Medulla oblongata (tissue), 1 donor: Measurements from ENCODE around the gene MUCL3.
A peak's percentile ranks its signal among the peaks of the same experiment; 100 is the strongest.
"Not testable (repeated sequence)": the region's sequence is repeated elsewhere in the genome, so short reads cannot be mapped to it uniquely, and the experiment has no call there.

Experiments used
- DNase-seq: peaks from one replicate; pipeline ENCODE4 v3.0.0-alpha.2; 2015; ENCODE audit errors: extremely low spot score

The MUCL3 gene, protein sequence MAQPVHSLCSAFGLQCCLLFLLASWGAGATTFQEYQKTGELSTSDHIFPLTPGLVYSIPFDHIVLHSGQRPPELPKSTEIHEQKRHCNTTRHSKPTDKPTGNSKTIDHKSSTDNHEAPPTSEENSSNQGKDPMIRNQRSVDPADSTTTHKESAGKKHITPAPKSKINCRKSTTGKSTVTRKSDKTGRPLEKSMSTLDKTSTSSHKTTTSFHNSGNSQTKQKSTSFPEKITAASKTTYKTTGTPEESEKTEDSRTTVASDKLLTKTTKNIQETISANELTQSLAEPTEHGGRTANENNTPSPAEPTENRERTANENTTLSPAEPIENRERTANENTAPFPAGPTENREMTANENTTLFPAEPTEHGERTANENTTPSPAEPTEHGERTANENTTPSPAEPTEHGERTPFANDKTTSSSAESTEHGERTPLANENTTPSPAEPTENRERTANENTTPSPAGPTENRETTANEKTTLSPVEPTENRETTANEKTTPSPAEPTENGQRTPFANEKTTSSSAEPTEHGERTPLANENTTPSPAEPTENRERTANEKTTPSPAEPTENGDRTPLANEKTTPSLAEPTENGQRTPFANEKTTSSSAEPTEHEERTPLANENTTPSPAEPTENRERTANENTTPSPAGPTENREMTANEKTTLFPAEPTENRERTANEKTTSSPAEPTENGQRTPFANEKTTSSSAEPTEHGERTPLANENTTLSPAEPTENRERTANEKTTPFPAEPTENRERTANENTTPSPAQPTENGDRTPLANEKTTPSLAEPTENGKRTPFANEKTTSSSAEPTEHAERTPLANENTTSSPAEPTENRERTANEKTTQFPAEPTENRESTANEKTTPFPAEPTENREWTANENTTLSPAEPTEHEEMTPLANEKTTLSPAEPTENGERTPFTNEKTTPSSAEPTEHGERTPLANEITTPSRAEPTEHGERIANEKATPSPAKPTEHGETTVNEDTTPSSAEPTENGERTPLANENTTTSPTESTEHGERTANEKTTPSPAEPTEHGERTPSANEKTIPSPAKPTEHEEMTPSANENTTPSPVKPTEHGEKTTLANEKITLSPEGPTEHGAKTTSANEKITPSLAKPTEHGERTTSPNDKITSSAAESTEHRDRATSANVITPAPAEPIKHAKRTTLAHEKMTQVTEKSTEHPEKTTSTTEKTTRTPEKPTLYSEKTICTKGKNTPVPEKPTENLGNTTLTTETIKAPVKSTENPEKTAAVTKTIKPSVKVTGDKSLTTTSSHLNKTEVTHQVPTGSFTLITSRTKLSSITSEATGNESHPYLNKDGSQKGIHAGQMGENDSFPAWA (N-terminal part only)

DNA sequence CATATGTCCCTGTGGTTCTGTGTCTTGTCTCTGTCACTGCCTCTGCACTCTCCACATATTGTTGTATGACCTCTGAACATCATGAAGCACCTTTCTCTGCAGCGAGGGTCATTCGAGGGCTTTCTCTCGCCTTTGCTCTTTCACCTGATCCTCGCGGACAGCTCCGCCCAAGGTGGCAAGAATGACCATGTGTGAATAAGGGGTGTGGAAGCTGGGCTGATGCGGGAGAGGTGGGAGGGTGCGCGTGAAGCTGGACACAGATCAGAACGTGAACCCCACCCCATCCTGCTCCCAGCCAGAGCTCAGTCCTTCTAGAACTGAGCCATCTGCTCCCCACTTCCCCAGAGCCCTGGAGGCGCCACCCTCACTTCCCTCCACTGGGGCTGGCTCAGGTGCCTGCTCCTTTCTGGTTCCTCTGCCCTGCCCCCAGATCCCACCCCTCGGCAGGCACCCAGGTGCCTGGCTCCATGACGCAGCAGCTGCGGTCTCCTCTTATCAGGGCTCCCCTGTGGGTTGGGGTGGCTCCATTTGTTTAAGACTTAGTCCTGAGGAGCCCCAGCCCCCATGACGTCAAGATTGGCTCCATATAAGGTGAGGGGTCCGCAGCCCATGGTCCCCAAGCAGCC is at the start of gene MUCL3:
Gene MUCL3, plus strand, starts transcription at position 613 of the 626 bp plus-strand sequence. CDS start 27 bp downstream, outside the sequence.
- no peak for DNase-seq

GRCh38 chr6:30891450-30891723 is 49.4 kb upstream of the MUCL3 start:
- no peak for DNase-seq

DNA sequence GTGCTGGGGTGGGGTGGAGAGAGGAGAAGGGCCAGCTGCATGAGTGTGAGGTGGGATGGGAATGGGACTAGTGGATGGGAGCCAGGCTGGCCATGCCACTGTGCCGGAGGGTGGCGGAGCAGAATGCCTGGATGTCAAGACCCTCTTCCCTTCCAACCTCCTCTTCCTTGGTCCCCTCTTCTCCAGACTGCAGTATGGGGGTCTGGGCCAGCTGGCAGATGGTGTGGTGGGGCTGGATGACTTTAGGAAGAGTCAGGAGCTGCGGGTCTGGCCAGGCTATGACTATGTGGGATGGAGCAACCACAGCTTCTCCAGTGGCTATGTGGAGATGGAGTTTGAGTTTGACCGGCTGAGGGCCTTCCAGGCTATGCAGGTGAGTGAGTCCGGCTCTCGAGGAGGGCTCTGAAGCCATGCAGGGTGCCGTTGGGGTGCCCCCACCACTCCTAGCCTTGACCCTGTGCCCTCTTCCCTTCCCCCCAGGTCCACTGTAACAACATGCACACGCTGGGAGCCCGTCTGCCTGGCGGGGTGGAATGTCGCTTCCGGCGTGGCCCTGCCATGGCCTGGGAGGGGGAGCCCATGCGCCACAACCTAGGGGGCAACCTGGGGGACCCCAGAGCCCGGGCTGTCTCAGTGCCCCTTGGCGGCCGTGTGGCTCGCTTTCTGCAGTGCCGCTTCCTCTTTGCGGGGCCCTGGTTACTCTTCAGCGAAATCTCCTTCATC is 48.8 kb upstream of the MUCL3 start:
- DNase-seq: no peak

DNA sequence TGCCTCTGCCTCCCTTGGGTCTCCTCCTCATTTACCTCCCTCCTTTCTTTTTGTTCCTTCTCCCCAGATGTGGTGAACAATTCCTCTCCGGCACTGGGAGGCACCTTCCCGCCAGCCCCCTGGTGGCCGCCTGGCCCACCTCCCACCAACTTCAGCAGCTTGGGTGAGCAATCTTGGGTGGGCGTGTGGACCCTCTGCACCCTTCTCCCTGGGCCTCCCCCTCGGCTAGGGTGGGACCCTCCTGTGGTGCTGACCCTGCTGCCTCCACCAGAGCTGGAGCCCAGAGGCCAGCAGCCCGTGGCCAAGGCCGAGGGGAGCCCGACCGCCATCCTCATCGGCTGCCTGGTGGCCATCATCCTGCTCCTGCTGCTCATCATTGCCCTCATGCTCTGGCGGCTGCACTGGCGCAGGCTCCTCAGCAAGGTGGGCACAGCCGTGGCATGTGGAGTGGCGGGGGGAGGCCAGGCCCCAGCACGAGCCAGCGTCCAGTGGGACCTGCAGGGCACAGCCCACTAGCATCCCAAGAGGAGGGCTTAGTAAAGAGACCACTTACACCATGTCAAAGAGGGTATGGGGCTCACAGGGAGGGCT is 47.7 kb upstream of the MUCL3 start:
- no peak for DNase-seq

GRCh38 chr6:30893666-30894065 is 47.1 kb upstream of the MUCL3 start:
- no peak for DNase-seq

DNA sequence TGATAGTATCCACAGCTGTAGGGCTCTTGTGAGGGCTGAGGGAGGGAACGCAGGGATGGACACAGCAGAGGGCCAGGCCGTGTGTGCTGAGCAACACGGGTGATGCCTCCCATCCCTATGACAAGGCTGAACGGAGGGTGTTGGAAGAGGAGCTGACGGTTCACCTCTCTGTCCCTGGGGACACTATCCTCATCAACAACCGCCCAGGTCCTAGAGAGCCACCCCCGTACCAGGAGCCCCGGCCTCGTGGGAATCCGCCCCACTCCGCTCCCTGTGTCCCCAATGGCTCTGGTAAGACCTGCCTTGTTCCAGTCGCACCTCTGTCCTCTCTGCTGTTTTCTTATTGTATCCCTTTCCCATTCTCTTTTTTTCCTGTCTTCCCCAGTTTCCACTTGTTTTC is 46.4 kb upstream of the MUCL3 start:
- no peak for DNase-seq

DNA sequence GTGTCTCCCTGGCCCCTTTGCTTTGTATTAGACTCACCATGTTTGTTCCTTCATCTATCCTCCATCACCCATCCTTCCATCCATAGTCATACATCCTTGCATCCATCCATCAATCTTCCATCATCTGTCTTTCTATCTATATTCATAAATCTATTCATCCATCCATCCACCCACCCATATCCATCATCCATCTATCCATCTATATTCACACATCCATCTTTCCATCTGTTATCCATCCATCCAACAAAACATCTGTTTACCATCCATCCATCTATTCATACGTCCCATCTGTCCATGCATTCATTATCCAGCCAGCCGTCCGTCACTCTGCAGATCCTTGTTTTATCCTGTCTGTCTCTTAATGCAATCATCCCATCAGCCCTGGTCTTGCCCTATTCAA is 45.8 kb upstream of the MUCL3 start:
- DNase-seq: no peak

DNA sequence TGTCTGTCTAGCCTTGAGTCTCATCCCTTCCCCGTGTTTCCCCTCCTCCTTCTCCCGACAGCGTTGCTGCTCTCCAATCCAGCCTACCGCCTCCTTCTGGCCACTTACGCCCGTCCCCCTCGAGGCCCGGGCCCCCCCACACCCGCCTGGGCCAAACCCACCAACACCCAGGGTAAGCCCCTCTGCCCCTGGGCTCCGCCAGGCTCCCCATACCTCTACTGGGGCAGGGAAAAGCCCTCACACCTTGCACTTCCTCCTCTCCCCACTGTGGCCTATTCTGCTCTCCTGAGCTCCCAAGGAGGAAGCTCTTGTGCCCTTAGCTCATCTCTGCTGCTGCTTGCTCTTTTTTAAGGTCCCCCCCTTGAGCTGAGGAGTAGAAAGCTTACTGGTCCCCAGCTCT is 45.4 kb upstream of the MUCL3 start:
- DNase-seq: no peak

- no peak for DNase-seq
Measured at GRCh38 chr6:30896541-30896940, 44.2 kb upstream of the MUCL3 start.

- DNase-seq: no peak
Measured at GRCh38 chr6:30897882-30898281, 42.9 kb upstream of the MUCL3 start.

DNA sequence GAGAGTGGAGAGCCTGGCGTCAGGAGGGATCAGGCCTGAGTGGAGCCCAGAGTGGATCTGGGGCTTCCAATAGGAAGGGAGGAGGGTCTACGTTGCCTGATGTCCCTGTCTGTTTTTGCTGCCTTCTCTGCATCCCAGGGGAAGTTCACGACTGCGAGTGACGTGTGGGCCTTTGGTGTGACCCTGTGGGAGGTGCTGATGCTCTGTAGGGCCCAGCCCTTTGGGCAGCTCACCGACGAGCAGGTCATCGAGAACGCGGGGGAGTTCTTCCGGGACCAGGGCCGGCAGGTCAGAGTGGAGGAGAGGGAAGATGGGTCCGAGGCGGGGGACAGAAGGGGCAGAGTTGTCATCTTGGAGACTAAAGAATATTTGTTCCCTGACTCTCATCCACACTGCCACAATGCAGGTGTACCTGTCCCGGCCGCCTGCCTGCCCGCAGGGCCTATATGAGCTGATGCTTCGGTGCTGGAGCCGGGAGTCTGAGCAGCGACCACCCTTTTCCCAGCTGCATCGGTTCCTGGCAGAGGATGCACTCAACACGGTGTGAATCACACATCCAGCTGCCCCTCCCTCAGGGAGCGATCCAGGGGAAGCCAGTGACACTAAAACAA is 41.9 kb upstream of the MUCL3 start:
- no peak for DNase-seq

- no peak for DNase-seq
Measured at GRCh38 chr6:30900863-30901417, 39.8 kb upstream of the MUCL3 start.

- DNase-seq: no peak
Measured at GRCh38 chr6:30901436-30901835, 39.3 kb upstream of the MUCL3 start.

DNA sequence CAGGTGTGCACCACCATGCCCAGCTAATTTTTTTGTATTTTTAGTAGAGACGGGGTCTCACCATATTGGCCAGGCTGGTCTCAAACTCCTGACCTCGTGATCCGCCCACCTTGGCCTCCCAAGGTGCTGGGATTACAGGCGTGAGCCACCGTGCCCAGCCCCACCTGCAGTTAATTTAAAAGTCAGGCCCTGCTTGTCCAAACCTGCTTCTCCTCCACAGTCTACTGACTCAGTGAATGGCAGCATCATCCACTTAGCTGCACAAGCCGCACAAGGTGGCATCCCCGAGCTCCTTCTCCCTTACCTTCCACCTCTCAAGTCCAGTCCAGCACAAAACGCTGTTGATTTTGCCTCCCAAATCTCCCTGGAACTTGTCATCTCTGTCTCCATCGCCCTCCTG is 38.6 kb upstream of the MUCL3 start:
- not testable (repeated sequence) for DNase-seq

GRCh38 chr6:30902709-30903108 is 38.1 kb upstream of the MUCL3 start:
- DNase-seq: no peak

GRCh38 chr6:30903236-30903635 is 37.5 kb upstream of the MUCL3 start:
- no peak for DNase-seq

GRCh38 chr6:30907290-30907757 is 33.4 kb upstream of the MUCL3 start:
- not testable (repeated sequence) for DNase-seq

DNA sequence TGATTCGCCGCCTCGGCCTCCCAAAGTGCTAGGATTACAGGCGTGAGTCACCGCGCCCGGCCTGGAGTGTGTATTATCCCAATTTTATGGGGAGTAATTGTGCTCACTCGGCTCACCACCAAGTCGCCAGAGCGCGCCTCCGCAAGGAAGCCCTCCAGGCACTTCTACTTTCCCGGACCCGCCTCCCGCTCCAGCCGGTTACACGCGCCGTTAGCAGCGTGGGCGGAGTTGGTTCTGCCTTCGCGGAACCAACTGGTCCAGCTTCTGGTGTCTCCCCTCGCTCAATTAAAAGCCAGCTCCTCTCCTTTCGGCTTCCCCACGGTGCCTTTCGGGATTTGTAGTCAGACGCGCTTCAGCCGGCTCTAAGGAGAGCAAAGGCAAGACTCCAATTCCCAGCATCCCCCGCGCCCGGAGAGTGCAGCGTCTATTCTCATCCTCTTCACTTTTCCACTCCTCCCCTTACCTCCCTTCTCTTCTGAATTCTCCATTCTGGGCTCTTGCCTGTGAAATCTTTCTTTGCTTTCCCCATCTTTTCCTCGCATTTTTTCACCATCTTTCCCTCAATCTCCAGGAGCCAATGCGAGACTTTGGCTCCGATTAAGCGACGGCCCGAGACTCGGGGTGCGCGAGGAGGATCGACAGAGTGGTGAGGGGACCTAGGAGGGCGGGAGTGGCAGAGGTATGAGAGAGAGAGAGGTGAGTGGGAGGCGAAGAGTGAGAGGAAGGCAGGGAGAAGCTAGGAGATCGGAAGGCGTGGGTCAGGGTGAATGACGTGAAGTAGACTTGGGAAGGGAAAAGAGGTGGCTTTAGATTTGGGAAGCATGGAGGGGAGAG is 32.8 kb upstream of the MUCL3 start, which contains the start of gene GTF2H4:
Gene GTF2H4, plus strand, starts transcription at position 450 of the 834 bp plus-strand sequence.
- peak; percentile 99 for DNase-seq

GRCh38 chr6:30908700-30909099 is 32.1 kb upstream of the MUCL3 start:
- no peak for DNase-seq
